ENCODE data around the gene LYZL6. TPM values are rescaled to one million over a fixed set of nuclear protein-coding genes. Genes with fewer than 3 reads are reported as not detected.
"Not testable (repeated sequence)": the region's sequence is repeated elsewhere in the genome, so short reads cannot be mapped to it uniquely, and the experiment has no call there.

The LYZL6 gene
- polyA plus RNA-seq, 3 donors: not detected

DNA sequence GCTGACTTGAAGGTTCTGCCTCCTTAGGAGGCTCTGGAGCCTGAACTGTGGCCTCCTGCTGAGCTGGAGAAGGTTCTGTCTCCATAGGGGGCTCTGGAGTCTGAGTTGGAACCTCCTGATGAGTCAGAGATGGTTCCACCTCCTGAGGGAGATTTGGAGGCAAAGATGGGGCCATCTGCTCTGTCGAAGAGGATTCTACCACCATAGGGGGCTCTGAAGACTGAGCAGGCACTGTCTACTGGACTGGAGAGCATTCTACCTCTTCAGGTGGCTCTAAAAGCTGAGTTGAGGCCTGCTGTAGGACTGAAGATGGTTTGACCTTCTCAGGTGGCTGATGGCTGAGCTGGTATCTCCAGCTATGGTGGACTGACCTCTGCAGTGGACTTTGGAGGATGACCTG, 29.2 kb downstream of the LYZL6 start:
- DNase-seq (ENCODE audit: extremely low read depth in 1 of 11, low read depth in 9 of 11, low spot score in 4 of 11): no peak

DNA sequence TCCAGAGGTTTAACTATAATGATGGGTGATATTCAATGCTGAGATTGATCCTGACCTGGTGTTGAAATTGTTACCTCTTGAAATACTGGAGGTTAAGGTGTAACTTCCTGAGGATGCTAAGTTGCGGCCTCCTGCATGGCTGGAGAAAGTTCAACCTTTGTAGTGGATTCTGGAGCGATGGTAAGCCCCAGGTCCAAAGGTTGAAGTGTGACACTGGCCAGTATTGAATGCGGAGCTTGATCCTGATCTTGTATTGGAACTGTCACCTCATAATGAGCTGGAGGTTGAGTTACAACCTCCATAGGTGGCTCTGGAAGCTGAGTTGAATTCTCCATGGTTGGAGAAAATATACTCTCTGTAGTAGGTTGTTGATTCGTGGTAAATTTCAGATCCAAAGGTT, 29.9 kb downstream of the LYZL6 start:
- DNase-seq (ENCODE audit: extremely low read depth in 1 of 11, low read depth in 9 of 11, low spot score in 4 of 11): no peak

DNA sequence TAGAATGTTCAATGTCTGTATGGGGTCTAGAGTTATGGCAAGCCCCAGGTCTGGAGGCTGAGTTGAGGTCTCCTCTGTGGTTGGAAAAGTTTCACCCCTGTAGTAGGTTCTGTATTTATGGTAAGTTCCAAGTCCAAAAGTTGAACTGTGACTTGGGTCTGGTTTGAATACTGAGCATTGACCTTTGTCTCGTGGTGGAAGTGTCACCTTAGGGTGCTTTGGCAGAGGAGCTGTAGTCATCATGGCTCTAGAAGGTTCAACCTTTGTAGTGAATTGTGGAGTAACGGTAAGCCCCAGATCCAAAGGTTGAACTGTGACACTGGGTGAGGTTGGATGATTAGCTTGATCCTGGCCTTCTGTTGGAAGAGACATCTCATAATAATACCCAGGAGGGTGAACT, 30.6 kb downstream of the LYZL6 start:
- DNase-seq (ENCODE audit: extremely low read depth in 1 of 11, low read depth in 9 of 11, low spot score in 4 of 11): no peak

DNA sequence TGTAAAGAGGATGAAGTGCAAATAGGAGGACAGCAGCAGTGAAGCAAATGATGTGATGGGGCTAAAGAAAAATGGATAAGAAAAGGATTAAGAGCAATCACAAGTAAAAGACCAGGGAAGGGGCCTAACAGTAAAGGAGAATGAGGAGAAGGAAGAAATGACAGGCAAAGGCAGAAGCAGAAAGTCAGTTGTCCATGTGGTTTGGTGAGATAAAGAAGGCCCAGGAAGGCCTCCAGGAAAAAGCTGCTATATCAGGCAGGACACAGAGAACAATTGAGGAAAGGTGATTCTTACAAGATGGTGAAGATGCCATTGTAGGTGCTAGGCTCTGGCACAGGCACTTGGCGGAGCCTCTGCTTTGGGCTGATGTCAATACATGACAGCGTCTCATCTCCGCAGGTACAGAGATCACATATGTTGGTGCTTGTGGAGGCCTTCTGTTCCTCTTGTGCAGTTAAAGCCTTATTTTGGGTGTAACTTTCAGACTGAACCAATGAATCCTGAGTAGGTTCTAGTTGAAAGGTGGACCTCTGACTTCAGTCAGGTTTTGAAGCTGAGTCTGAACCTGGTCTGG, 31.1 kb downstream of the LYZL6 start:
- DNase-seq (ENCODE audit: extremely low read depth in 1 of 11, low read depth in 9 of 11, low spot score in 4 of 11): no peak

DNA sequence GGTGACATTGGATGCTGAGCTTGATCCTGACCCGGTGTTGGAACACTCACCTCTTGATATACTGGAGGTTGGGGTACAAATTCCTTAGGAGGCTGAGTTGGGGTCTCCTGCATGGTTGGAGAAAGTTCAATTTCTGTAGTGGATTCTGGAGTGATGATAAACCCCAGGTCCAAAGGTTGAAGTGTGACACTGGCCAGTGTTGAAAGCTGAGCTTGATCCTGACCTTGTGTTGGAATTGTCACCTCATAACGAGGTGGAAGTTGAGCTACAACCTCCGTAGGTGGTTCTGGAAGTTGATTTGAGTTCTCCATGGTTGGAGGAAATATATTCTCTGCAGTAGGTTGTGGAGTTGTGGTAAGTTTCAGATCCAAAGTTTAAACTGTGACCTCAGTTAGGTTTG, 34.1 kb downstream of the LYZL6 start:
- no peak for DNase-seq (ENCODE audit: extremely low read depth in 1 of 11, low read depth in 9 of 11, low spot score in 4 of 11)

DNA sequence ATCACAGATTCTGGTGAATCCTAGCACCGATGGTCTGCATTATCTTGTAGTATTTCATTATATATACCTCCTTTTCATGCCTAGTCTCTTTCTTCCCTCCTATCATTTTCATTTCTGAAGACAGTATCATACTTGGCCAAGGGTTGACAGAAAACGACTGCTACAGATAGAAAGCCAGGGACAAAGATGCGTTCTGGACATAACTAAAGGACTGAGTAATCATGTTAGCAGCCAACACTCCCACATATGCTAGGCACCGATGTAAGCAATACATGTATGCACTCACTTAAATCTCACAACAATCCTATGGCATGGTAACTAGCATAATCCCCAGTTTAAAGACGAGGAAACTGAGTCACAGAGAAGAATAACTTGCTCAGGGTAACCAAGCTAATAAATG, 35.8 kb downstream of the LYZL6 start:
- DNase-seq (ENCODE audit: extremely low read depth in 1 of 11, low read depth in 9 of 11, low spot score in 4 of 11): no peak

DNA sequence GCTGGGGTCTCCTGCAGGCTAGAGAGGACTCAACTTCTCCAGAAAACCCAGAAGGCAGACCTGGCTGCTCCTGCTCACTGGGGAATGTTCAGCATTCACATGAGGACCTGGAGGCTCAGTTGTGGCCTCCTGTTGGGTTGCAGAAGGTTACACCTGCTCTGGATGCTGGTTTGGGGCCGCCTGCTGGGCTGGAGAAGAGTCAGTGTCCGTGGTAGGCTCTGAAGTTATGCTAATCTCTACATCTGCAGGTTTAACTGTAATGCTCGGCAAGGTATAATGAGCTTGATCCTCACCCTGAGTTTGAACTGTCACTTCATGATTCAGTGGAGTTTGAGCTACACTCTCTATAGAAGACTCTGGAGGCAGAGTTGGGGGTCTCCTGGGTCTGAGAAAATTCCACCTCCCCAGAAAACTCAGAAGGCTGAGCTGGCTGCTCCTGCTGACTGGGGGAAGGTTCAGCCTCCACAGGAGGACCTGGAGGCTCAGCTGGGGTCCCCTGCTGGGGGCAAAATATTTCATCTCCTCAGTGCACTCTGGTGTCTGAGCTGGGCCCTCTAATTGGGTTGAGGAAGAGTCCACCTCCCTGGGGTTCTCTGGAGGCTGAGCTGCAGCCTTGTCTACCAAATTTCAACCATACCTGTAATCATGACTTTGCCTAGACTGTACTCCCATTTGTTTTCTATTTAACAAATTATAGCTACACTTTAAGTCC, 36.4 kb downstream of the LYZL6 start:
- DNase-seq (ENCODE audit: extremely low read depth in 1 of 11, low read depth in 9 of 11, low spot score in 4 of 11): no peak

DNA sequence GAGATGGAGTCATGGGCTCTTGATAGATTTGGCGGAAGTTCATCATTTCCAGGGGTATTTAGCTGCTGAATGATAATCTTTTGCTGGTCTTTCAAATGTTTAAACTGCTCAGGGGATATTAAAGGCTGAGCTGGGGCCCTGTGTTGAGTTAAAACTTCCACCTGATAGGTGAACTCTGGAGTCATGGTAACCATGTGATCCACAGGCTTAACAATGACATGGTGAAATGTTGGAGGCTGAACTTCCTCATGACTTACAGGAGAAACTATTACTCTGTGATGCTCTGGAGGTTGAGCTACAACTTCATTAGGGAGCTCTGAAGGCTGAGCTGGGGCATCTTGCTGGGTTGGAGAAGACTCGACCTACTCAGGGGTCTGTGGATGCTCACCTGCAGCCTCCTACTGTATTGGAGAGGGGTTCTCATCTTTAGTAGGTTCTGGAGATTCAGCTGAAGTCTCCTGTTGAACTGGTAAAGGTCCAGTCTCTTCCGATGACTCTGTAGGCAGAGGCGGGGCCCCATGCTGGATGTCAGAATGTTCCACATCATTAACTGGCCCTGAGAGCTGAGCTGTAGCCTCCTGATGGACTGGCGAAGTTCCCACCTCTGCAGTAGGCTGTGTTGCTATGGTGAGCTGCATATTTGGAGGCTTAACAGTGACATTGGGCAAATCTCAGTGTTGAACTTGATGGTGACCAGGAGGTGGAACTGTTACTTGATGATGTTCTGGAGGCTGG, 37.2 kb downstream of the LYZL6 start:
- no peak for DNase-seq (ENCODE audit: extremely low read depth in 1 of 11, low read depth in 9 of 11, low spot score in 4 of 11)

DNA sequence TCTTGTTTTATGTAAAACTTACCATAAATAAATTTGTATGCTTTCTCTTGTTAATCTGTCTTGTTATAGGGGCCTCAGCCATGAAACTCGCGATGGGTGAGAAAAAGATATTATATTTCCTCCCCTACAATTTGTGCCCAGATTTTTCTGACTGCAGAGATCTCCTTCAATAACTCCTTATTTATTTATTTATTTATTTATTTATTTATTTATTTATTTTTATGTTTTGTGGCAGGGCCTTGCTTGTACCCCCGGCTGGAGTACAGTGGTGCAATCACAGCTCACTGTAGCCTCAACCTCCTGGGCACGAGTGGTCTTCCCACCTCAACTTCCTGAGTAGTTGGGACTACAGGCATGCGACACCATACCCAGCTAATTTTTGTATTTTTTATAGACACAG, 40.1 kb downstream of the LYZL6 start:
- no peak for DNase-seq (ENCODE audit: extremely low read depth in 1 of 11, low read depth in 9 of 11, low spot score in 4 of 11)

DNA sequence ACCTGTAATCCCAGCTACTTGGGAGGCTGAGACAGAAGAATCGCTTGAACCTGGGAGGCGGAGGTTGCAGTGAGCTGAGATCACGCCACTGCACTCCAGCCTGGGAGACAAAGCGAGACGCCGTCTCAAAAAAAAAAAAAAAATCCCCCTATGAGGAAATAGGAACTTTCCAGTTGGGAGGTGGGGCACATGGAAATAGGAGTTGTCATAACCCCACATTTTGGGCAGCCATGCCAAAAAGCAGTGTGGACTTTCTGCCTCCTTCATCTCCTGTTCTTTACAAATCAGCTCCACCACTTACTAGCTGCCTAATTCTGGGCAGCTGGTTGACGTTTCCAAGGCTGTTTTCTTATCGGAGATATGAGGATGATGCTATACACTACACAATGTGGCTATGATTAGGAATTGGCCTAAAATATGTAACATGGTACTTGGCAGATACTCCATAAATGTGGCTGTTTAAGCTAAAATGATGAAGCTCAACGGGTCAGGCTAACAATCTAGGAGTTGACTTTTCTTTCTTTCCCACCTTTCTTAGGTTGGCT, 41.8 kb downstream of the LYZL6 start:
- no peak for DNase-seq (ENCODE audit: extremely low read depth in 1 of 11, low read depth in 9 of 11, low spot score in 4 of 11)

DNA sequence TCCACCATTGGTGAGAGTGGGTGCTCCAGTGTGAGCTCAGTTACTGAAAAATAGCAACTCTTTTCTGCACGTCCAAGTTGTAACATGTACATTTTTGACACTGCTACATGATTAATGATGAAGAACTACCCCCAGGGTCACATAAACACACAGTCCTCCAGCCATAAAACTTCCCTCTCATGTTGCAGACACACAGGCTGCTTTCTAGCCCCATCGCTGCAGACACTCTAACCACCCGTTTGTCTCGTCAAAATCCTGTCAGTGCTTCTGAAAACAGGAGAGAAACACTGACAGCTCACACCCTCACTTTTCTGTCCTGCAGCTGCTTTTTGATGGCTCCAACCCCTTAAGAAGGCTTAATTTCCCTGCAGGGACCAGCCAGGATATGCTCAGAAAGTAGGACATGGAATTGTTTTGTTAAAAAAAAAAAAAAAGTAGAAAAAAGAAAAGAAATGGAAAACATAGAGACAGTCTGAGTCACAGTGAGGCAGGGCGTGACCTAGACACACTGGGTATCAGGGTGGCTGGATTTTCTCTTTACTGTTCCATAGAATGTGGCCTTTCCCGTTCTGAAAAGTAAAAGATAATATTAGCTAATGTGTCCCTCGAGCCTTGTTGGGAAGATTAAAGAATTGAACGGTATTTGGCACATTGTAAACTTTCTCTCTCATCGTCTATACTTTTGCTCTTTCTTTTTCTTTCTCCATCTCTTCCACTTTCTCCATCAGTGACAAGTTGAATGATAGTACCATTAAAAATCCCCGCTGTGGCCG, 42.6 kb downstream of the LYZL6 start:
- peak in 8 of 11 donors; percentile 35 to 62 (median 52) for DNase-seq (ENCODE audit: extremely low read depth in 1 of 11, low read depth in 9 of 11, low spot score in 4 of 11)

DNA sequence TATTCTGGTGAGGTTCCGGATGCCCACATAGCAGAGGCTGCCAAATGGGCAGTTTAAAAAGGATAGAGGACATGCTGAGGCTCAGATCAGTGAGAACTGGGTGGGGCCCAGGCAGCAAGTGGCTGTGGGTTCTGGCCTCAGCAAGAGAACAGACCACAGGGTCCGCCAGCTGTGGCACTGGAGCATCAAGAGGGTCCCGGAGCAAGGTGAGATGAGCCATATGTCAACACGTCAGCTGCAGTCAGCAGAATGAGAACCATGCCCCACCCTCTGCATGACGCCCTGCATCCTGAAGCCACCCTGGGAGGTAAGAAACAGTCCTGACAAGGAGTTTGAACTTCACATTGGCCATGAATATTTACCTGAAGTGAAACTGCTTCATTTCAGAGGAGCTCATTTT, 43.2 kb downstream of the LYZL6 start:
- DNase-seq (ENCODE audit: extremely low read depth in 1 of 11, low read depth in 9 of 11, low spot score in 4 of 11): no peak

DNA sequence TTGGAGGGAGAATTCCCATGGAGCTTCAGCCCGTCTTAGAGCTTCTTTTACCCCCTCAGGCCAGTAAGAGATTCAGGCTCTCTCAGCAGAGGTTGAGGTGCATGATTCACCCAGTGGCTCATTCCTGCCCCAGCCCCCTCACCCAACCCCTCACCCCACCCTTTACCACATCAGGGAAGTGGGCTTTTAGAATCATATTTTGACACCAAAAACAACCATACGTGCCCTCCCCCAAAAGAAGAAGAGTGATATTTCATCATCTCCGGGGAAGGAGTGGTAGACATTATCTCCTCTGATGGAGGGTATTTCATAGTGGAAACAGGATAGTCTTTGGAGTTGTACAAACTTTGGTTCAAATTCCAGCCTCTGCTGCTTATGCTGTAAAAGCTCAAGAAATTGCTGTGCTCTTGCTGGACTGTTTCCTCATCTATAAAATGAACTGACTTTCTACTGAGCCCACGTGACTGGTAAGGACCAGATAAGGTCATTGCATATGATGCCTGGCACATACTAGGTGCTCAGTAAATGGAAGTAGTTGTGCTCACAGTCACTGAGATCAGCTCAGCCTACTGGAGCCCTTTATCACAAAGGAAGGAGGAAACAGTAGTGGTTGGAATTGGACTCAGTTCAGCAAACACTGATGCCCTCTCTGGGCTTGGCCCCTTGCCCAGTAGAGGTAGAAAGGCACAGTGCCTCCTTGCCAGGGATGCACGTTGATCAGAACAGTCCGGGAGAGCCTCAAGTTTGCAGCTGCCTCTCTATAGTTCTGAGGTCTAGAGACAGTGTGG, 45.0 kb downstream of the LYZL6 start:
- no peak for DNase-seq (ENCODE audit: extremely low read depth in 1 of 11, low read depth in 9 of 11, low spot score in 4 of 11)

DNA sequence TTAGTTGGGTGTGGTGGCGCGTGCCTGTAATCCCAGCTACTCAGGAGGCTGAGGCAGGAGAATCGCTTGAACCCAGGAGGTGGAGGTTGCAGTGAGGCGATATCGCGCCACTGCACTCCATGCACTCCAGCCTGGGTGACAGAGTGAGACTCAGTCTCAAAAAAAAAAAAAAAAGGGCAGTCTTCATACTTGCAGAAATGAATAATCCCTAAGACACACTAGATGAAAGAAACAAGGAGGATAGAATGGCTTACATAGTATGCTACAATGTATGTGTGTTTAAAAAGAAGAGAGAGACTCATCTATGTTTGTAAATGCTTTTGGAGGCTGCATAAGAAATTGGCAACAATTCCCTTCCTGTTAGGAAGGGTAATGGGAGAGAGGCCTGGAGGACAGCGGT, 45.7 kb downstream of the LYZL6 start:
- DNase-seq (ENCODE audit: extremely low read depth in 1 of 11, low read depth in 9 of 11, low spot score in 4 of 11): not testable (repeated sequence)

DNA sequence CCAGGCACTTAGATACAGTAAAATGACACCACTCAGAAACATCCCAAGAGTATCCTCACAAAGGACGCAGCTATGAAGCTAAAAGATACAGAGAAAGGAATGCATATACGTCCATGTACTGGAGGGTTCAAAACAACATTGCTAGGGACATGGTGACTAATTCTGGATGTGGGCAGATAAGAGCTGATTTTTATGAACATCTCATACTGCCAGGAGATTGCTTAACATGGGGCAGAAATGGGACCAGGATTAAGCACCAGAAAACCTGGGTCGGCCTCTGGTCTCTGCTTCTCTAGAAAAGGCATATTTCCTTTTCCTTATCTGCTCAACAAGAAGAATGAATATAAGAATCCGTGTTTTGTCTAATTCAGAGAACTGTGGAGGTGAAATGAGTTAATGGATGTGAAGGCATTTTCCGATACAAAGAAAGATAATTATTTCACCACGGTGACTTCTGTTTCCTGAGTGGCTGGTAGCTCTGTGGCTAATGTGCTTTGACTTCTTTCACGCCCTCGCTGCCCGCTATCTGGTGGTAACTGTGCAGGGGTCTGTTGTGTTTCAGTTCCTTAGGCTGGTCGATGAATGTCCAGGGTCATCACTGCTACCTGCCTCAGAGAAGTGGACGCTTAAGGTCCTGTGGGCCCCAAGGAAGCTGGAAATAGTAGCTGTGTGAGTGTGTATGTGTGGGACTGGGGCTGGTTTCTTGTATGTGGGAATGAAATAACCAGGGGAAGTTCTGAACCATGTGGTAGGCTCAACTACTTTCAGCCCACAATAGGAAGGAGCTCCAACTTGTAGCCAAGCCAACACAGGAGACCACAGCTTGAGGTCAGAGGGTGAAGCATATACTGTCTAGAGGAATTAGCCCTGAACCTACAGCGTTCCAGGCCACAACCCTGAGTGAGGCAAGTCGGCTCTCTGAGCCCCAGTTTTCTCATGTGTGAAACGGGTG, 47.6 kb downstream of the LYZL6 start:
- DNase-seq (ENCODE audit: extremely low read depth in 1 of 11, low read depth in 9 of 11, low spot score in 4 of 11): no peak

DNA sequence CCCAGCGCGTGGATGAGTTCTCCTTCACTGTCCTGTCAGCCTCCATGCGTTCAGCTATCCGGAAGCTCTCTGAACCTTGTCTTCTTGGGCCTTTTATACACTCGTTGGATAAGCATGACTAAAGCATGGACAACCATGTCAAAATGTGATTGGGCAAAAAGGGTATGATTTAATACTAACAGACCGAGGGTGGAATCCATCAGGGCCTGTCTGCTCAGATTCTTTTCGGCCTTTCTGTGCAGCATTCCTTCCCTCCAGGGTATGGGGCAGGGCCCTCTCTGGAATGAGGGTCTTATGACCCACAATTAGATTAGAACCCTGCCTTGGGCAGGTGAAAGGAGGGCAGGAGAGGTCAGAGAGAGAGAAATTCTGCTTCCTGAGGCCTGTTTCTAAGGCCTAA, 49.3 kb downstream of the LYZL6 start:
- no peak for DNase-seq (ENCODE audit: extremely low read depth in 1 of 11, low read depth in 9 of 11, low spot score in 4 of 11)

DNA sequence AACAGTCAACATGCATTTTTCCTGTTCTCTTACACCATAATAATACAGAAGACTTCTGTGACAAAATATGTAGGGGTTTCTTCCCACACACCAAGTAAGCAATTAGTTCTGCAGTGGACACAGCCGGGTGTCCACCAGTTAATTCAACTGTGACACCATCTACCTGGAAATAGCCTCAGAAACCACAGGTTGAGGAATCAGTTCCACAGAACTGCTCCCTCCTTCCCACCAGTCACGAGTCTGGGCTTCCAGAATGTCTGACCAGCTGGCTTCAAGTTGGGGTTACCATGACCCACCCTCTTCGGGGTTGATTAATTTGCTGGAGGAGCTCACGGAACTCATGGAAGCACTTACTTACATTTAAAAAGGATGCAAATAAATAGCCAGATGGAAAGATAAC, 49.8 kb downstream of the LYZL6 start:
- DNase-seq (ENCODE audit: extremely low read depth in 1 of 11, low read depth in 9 of 11, low spot score in 4 of 11): no peak

Data from renal cortex interstitium (tissue), 11 donors.